GM12878 (cell line): ENCODE data around the gene LSM14A. TPM values are rescaled to one million over a fixed set of nuclear protein-coding genes. Genes with fewer than 3 reads are reported as not detected.

Experiments
- ATAC-seq: fragments of 200-7000 bp; cut with Tn5 transposase; 3 replicates; pipeline ENCODE4 v1.9.1; 2020; ENCODE audit warnings: mild to moderate bottlenecking, moderate library complexity
- BruUV-seq: library from RNA; stranded (reverse); fragments of 400-500 nt; replicated peaks from 2 replicates; lab custom pipeline; 2021; lab: Mats Ljungman, UMichigan
- CTCF ChIA-PET: fragments of 300-600 bp; sonication (Branson Sonifier 250); formaldehyde crosslinking; extraction: SDS; loops from one replicate; lab custom pipeline; 2021; ENCODE audit warnings: inconsistent platforms; lab: Yijun Ruan, JAX
- POLR2A ChIA-PET: fragments of 350-600 bp; formaldehyde crosslinking; extraction: SDS; loops from one replicate; lab custom pipeline; 2021; ENCODE audit warnings: inconsistent platforms; lab: Charles Lee
- RAD21 ChIA-PET: fragments of 300-600 bp; sonication (Branson Sonifier 250); formaldehyde crosslinking; loops from one replicate; lab custom pipeline; 2023; ENCODE audit warnings: antibody characterized with exemption; ENCODE audit not compliant: unreplicated experiment; lab: Charles Lee
- SMC1A ChIA-PET: fragments of 300-600 bp; sonication (Branson Sonifier 250); formaldehyde crosslinking; loops from one replicate; lab custom pipeline; 2023; ENCODE audit not compliant: unreplicated experiment, uncharacterized antibody; lab: Charles Lee
- DNase-seq: peaks from one replicate; pipeline ENCODE4 v3.0.0-alpha.2; 2011; ENCODE audit warnings: low read depth, low spot score
- FAIRE-seq: peaks from 3 replicates; lab custom pipeline; 2011; peaks lifted over from hg19 to GRCh38; lab: Jason Lieb, UNC
- H2AFZ ChIP-seq: 2 replicates; pipeline ENCODE4 v1.6.0; 2011; ENCODE audit warnings: low read depth, low read length, control low read depth; ENCODE audit not compliant: control insufficient read depth
- H3K27ac ChIP-seq: 2 replicates; pipeline ENCODE4 v1.5.1; 2011; ENCODE audit warnings: control low read depth; ENCODE audit not compliant: control insufficient read depth, insufficient read depth
- H3K27me3 ChIP-seq, 2 experiments: replicated peaks in 1 of 2; 2 replicates each; pipeline versions ENCODE4 v1.6.0 to v1.6.1; 2011; ENCODE audit warnings: low read length in 1 of 2; ENCODE audit not compliant: control insufficient read depth in 2 of 2, insufficient read depth in 2 of 2
- H3K36me3 ChIP-seq, 2 experiments: 2 replicates each; pipeline ENCODE4 v1.5.1; 2011; ENCODE audit warnings: low read length in 1 of 2; ENCODE audit not compliant: control insufficient read depth in 2 of 2, insufficient read depth in 2 of 2
- H3K4me1 ChIP-seq: 2 replicates; pipeline ENCODE4 v1.6.1; 2011; ENCODE audit warnings: mild to moderate bottlenecking, low read length, moderate library complexity, mixed read lengths; ENCODE audit not compliant: control insufficient read depth, insufficient read depth
- H3K4me2 ChIP-seq: 2 replicates; pipeline ENCODE4 v1.6.0; 2011; ENCODE audit warnings: control low read depth; ENCODE audit not compliant: control insufficient read depth, insufficient read depth
- H3K4me3 ChIP-seq: fragments of 200-600 bp; sonication (generic); 2 replicates; pipeline ENCODE4 v1.5.1; 2016
- H3K79me2 ChIP-seq: 2 replicates; pipeline ENCODE4 v1.6.0; 2011; ENCODE audit warnings: low read length; ENCODE audit not compliant: control insufficient read depth, insufficient read depth
- H3K9ac ChIP-seq: 2 replicates; pipeline ENCODE4 v1.8.0; 2011; ENCODE audit warnings: low read length, control low read depth, mixed read lengths; ENCODE audit not compliant: control insufficient read depth, insufficient read depth
- H3K9me3 ChIP-seq: replicated peaks from 3 replicates; pipeline ENCODE4 v1.5.1; 2011; ENCODE audit warnings: mild to moderate bottlenecking, low read length; ENCODE audit not compliant: control insufficient read depth, insufficient read depth
- H4K20me1 ChIP-seq: 2 replicates; pipeline ENCODE4 v1.6.0; 2011; ENCODE audit not compliant: control insufficient read depth, insufficient read depth
- BRCA1 ChIP-seq: IDR thresholded peaks from 2 replicates; pipeline ENCODE4 v1.6.1; 2011; ENCODE audit warnings: low read depth, low read length, improper control_type of control experiment
- IRF3 ChIP-seq: fragments of 450-650 bp; IDR thresholded peaks from 2 replicates; pipeline ENCODE4 v1.6.1; 2014; ENCODE audit warnings: mild to moderate bottlenecking
- MEF2A ChIP-seq: IDR thresholded peaks from 2 replicates; pipeline ENCODE4 v1.6.1; 2011; ENCODE audit warnings: low read depth, mild to moderate bottlenecking, low read length, moderate library complexity; ENCODE audit not compliant: insufficient read depth
- MEF2B ChIP-seq: fragments of 450-650 bp; IDR thresholded peaks from 2 replicates; pipeline ENCODE4 v1.6.1; 2018; ENCODE audit warnings: mild to moderate bottlenecking, moderate library complexity; ENCODE audit not compliant: partially characterized antibody, poor library complexity, severe bottlenecking
- NFIC ChIP-seq: IDR thresholded peaks from 2 replicates; pipeline ENCODE4 v1.6.1; 2012; ENCODE audit warnings: low read depth, mild to moderate bottlenecking, inconsistent platforms, low read length, moderate library complexity
- NFYB ChIP-seq: IDR thresholded peaks from 2 replicates; pipeline ENCODE4 v1.6.1; 2011; ENCODE audit warnings: low read depth, mild to moderate bottlenecking, low read length, improper control_type of control experiment, moderate library complexity; ENCODE audit not compliant: insufficient read depth
- RELA ChIP-seq: fragments of 450-650 bp; IDR thresholded peaks from 2 replicates; pipeline ENCODE4 v1.8.0; 2014; ENCODE audit warnings: borderline replicate concordance; ENCODE audit not compliant: partially characterized antibody
- WGBS: methylation state at CpG from one replicate; pipeline ENCODE4 v1.1.6; 2016; ENCODE audit warnings: low lambda C conversion rate; ENCODE audit not compliant: insufficient replicate concordance, insufficient coverage; ENCODE audit errors: missing lambda C conversion rate; 5-methylcytosine and 5-hydroxymethylcytosine counted together
- in situ Hi-C: fragments of 300-500 bp; cut with MboI; formaldehyde crosslinking; loops from 9 replicates; pipeline ENCODE4 v1.14.3; 2018; ENCODE audit warnings: mixed read lengths
- intact Hi-C: fragments of 100-400 bp; cut with micrococcal nuclease; formaldehyde crosslinking; loops from one replicate; pipeline ENCODE4 v1.14.2; 2022; ENCODE audit not compliant: unreplicated experiment
- polyA plus RNA-seq, 11 experiments: library from polyadenylated mRNA; depleted of rRNA in 4 of 11; unstranded in 6 of 11; stranded (reverse) in 5 of 11; fragments of >200 nt; fragmentation: Nextera tagmentation in 4 of 11; fragmentation: Illumina TruSeq in 1 of 11; extraction: Ambion mirVana in 4 of 11; extraction: Trizol in 1 of 11; gene quantifications; 1 replicate in 1 of 11; 2 replicates in 10 of 11; pipeline versions ENCODE4 v1.2.1 to v1.2.3, GENCODE V29; 2011 to 2016; ENCODE audit warnings: inconsistent platforms in 2 of 11, missing spikeins in 2 of 11, low read depth in 1 of 11
- total RNA-seq, 4 experiments: library from RNA; depleted of rRNA in 3 of 4; stranded (reverse); fragments of >200 nt in 3 of 4; fragmentation: Illumina TruSeq in 1 of 4; extraction: Trizol in 1 of 4; gene quantifications; 2 replicates each; pipeline versions ENCODE4 v1.2.1 to v1.2.3, GENCODE V29; 2013 to 2021
- TF ChIP-seq, protein P1 (sequence below), 3 experiments: IDR thresholded peaks in 2 of 3; conservative IDR thresholded peaks in 1 of 3; 2 replicates each; pipeline ENCODE4 v1.5.1; 2011; ENCODE audit warnings: low read depth in 3 of 3, low read length in 3 of 3, mild to moderate bottlenecking in 3 of 3, control low read depth in 2 of 3, moderate library complexity in 2 of 3, inconsistent platforms in 1 of 3, mixed read lengths in 1 of 3; ENCODE audit not compliant: control insufficient read depth in 2 of 3, insufficient read depth in 1 of 3; ENCODE audit errors: extremely low read depth in 1 of 3

The LSM14A gene
- total and polyA plus RNA-seq, 10 of the 15 experiments (the other 5 are each of a cell fraction or from before 2014, with no cell fraction given), result 21.9 to 193 (median 89.4) TPM

GRCh38 chr19:34209726-34210125 is 37.4 kb downstream of the LSM14A start:
- RAD21 ChIA-PET, result interaction anchor here (0.7 to 1.0 kb wide), 3 partner anchors 10 to 143 kb away, joined by 3 to 4 read pairs (median 3); no protein-coding TSS in a partner anchor
- peaks cover 2 to 21% of the 10 kb centered on the region in 2 experiments for H3K36me3 ChIP-seq
- no peak overlapping the region for H3K27ac ChIP-seq
- BruUV-seq, result no TSS peak
- H2AFZ ChIP-seq, result no peak overlapping the region
- CTCF ChIA-PET, result interaction anchor here (0.9 to 1.5 kb wide), 7 partner anchors 8 to 127 kb away, joined by 3 to 6 read pairs (median 3); no protein-coding TSS in a partner anchor
- H3K4me3 ChIP-seq, result no peak overlapping the region
- H3K27me3 ChIP-seq, result no peaks in the 10 kb centered on the region
- no peaks in the 10 kb centered on the region for H3K9me3 ChIP-seq
- H4K20me1 ChIP-seq, result no peaks in the 10 kb centered on the region
- TF ChIP-seq MEF2B (peak; percentile 31), MEF2A (peak; percentile 61; the same call in 1 of the 2 replicates), NFYB (no peak), NFIC (peak; percentile 22; the same call in 1 of the 2 replicates), IRF3 (no peak), BRCA1 (no peak), RELA (no peak)
- TF ChIP-seq, protein P1, sequence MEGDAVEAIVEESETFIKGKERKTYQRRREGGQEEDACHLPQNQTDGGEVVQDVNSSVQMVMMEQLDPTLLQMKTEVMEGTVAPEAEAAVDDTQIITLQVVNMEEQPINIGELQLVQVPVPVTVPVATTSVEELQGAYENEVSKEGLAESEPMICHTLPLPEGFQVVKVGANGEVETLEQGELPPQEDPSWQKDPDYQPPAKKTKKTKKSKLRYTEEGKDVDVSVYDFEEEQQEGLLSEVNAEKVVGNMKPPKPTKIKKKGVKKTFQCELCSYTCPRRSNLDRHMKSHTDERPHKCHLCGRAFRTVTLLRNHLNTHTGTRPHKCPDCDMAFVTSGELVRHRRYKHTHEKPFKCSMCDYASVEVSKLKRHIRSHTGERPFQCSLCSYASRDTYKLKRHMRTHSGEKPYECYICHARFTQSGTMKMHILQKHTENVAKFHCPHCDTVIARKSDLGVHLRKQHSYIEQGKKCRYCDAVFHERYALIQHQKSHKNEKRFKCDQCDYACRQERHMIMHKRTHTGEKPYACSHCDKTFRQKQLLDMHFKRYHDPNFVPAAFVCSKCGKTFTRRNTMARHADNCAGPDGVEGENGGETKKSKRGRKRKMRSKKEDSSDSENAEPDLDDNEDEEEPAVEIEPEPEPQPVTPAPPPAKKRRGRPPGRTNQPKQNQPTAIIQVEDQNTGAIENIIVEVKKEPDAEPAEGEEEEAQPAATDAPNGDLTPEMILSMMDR (IDR thresholded peaks at IDR 0.05 in 2 of 3, conservative IDR thresholded peaks at IDR 0.05 in 1 of 3; ENCODE audit: control insufficient read depth in 2 of 3, extremely low read depth in 1 of 3, insufficient read depth in 1 of 3, low read depth in 3 of 3, low read length in 3 of 3), result no peak
- WGBS, result 71% methylated on average over 4 of the region's 4 CpGs
- H3K79me2 ChIP-seq, result no peaks in the 10 kb centered on the region; the same call in 1 of the 2 replicates
- H3K4me2 ChIP-seq, result no peak overlapping the region
- intact Hi-C loops, result no loop called here
- POLR2A ChIA-PET, result interaction anchor here (1.3 kb wide), 1 partner anchor 9 kb away, joined by 5 read pairs; no protein-coding TSS in a partner anchor
- FAIRE-seq, result no peak
- H3K9ac ChIP-seq, result no peak overlapping the region
- in situ Hi-C loops, result no loop called here
- ATAC-seq, result no peak
- H3K4me1 ChIP-seq, result no peaks in the 10 kb centered on the region
- DNase-seq, result no peak
- SMC1A ChIA-PET, result interaction anchor here (0.7 to 1.2 kb wide), 4 partner anchors 11 to 27 kb away, joined by 3 read pairs; no protein-coding TSS in a partner anchor
